WTC11 (cell line): ENCODE results near the gene CACNG4.

Experiments used
- CBFB ChIP-seq: sonication (generic); formaldehyde crosslinking; IDR thresholded peaks from 2 replicates; pipeline ENCODE4 v1.8.1; 2022; ENCODE audit warnings: mild to moderate bottlenecking, low read depth, missing genetic modification reagents
- E2F1 ChIP-seq: sonication (generic); formaldehyde crosslinking; IDR thresholded peaks from 2 replicates; pipeline ENCODE4 v1.8.0; 2022; ENCODE audit warnings: mild to moderate bottlenecking, missing genetic modification reagents
- ELF4 ChIP-seq: sonication (generic); formaldehyde crosslinking; IDR thresholded peaks from 2 replicates; pipeline ENCODE4 v1.8.1; 2022; ENCODE audit warnings: low read depth, mild to moderate bottlenecking, moderate library complexity, missing genetic modification reagents
- EMX1 ChIP-seq: fragments of 250-450 bp; sonication (Bioruptor Pico); IDR thresholded peaks from 2 replicates; pipeline ENCODE4 v1.8.0; 2021; ENCODE audit warnings: mild to moderate bottlenecking
- FOXP1 ChIP-seq: sonication (generic); formaldehyde crosslinking; IDR thresholded peaks from 2 replicates; pipeline ENCODE4 v1.8.0; 2022; ENCODE audit warnings: missing genetic modification reagents, mild to moderate bottlenecking, moderate library complexity, borderline replicate concordance
- NFYB ChIP-seq: sonication (generic); formaldehyde crosslinking; conservative IDR thresholded peaks from 2 replicates; pipeline ENCODE4 v1.8.0; 2022; ENCODE audit warnings: low read depth, missing genetic modification reagents
- ZNF317 ChIP-seq: sonication (generic); formaldehyde crosslinking; IDR thresholded peaks from 2 replicates; pipeline ENCODE4 v1.8.1; 2023; ENCODE audit warnings: low read depth, mild to moderate bottlenecking, moderate library complexity, missing genetic modification reagents, borderline replicate concordance
- TF ChIP-seq, protein P1 (sequence below): sonication (generic); formaldehyde crosslinking; IDR thresholded peaks from 2 replicates; pipeline ENCODE4 v1.8.0; 2022; ENCODE audit warnings: mild to moderate bottlenecking, missing genetic modification reagents
- TF ChIP-seq, protein P2 (sequence below): sonication (generic); formaldehyde crosslinking; IDR thresholded peaks from 2 replicates; pipeline ENCODE4 v1.8.0; 2023; ENCODE audit warnings: missing genetic modification reagents
- TF ChIP-seq, protein P3 (sequence below): fragments of 200-600 bp; IDR thresholded peaks from 2 replicates; pipeline ENCODE4 v1.8.0; 2022; ENCODE audit warnings: antibody characterized with exemption
- TF ChIP-seq, protein P4 (sequence below): fragments of 250-450 bp; sonication (Bioruptor Pico); IDR thresholded peaks from 2 replicates; pipeline ENCODE4 v2.1.2; 2022; ENCODE audit warnings: mild to moderate bottlenecking, moderate library complexity

GRCh38 chr17:66968916-66969315 lies 4.4 kb downstream of the CACNG4 start:
- TF ChIP-seq, protein P1, sequence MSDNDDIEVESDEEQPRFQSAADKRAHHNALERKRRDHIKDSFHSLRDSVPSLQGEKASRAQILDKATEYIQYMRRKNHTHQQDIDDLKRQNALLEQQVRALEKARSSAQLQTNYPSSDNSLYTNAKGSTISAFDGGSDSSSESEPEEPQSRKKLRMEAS: no peak
- no peak for TF ChIP-seq ZNF317 (CRISPR knock-in tag)
- TF ChIP-seq NFYB (CRISPR knock-in tag): no peak
- TF ChIP-seq, protein P2, sequence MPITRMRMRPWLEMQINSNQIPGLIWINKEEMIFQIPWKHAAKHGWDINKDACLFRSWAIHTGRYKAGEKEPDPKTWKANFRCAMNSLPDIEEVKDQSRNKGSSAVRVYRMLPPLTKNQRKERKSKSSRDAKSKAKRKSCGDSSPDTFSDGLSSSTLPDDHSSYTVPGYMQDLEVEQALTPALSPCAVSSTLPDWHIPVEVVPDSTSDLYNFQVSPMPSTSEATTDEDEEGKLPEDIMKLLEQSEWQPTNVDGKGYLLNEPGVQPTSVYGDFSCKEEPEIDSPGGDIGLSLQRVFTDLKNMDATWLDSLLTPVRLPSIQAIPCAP (CRISPR knock-in tag): no peak
- TF ChIP-seq, protein P3, sequence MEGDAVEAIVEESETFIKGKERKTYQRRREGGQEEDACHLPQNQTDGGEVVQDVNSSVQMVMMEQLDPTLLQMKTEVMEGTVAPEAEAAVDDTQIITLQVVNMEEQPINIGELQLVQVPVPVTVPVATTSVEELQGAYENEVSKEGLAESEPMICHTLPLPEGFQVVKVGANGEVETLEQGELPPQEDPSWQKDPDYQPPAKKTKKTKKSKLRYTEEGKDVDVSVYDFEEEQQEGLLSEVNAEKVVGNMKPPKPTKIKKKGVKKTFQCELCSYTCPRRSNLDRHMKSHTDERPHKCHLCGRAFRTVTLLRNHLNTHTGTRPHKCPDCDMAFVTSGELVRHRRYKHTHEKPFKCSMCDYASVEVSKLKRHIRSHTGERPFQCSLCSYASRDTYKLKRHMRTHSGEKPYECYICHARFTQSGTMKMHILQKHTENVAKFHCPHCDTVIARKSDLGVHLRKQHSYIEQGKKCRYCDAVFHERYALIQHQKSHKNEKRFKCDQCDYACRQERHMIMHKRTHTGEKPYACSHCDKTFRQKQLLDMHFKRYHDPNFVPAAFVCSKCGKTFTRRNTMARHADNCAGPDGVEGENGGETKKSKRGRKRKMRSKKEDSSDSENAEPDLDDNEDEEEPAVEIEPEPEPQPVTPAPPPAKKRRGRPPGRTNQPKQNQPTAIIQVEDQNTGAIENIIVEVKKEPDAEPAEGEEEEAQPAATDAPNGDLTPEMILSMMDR: no peak
- TF ChIP-seq ELF4 (CRISPR knock-in tag): no peak
- TF ChIP-seq EMX1: no peak
- no peak for TF ChIP-seq CBFB (CRISPR knock-in tag)
- TF ChIP-seq FOXP1 (CRISPR knock-in tag): no peak
- TF ChIP-seq, protein P4, sequence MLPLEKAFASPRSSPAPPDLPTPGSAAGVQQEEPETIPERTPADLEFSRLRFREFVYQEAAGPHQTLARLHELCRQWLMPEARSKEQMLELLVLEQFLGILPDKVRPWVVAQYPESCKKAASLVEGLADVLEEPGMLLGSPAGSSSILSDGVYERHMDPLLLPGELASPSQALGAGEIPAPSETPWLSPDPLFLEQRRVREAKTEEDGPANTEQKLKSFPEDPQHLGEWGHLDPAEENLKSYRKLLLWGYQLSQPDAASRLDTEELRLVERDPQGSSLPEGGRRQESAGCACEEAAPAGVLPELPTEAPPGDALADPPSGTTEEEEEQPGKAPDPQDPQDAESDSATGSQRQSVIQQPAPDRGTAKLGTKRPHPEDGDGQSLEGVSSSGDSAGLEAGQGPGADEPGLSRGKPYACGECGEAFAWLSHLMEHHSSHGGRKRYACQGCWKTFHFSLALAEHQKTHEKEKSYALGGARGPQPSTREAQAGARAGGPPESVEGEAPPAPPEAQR: no peak
- TF ChIP-seq E2F1 (CRISPR knock-in tag): no peak
